HEK293T (cell line): ENCODE measurements around the gene EPS8L2.
A peak's percentile ranks its signal among the peaks of the same experiment; 100 is the strongest.

Source experiments
- CTCF ChIA-PET: fragments of 350-600 bp; formaldehyde crosslinking; extraction: SDS; loops from one replicate; lab custom pipeline; 2021; ENCODE audit warnings: antibody characterized with exemption, inconsistent platforms; lab: Yijun Ruan, JAX
- POLR2A ChIA-PET: fragments of 350-600 bp; formaldehyde crosslinking; extraction: SDS; loops from one replicate; lab custom pipeline; 2020; ENCODE audit warnings: antibody characterized with exemption, inconsistent platforms; lab: Yijun Ruan, JAX
- DNase-seq: peaks from one replicate; pipeline ENCODE4 v3.0.0; 2012; ENCODE audit warnings: mixed read lengths; ENCODE audit errors: extremely low spot score
- ARNT ChIP-seq: fragments of 450-650 bp; IDR thresholded peaks from 2 replicates; pipeline ENCODE4 v1.6.1; 2017; ENCODE audit warnings: mild to moderate bottlenecking
- BHLHE40 ChIP-seq: fragments of 450-650 bp; IDR thresholded peaks from 2 replicates; pipeline ENCODE4 v1.6.1; 2016; ENCODE audit warnings: mild to moderate bottlenecking, moderate library complexity, borderline replicate concordance
- CTBP1 ChIP-seq: fragments of 450-650 bp; IDR thresholded peaks from 2 replicates; pipeline ENCODE4 v1.6.1; 2016; ENCODE audit warnings: borderline replicate concordance
- ELF4 ChIP-seq: fragments of 450-650 bp; IDR thresholded peaks from 2 replicates; pipeline ENCODE4 v1.6.1; 2017; ENCODE audit warnings: antibody characterized with exemption
- FOXA1 ChIP-seq: fragments of 450-650 bp; IDR thresholded peaks from 2 replicates; pipeline ENCODE4 v1.6.1; 2016; ENCODE audit warnings: mild to moderate bottlenecking
- FOXK2 ChIP-seq: fragments of 450-650 bp; IDR thresholded peaks from 2 replicates; pipeline ENCODE4 v1.6.1; 2016; ENCODE audit warnings: mild to moderate bottlenecking
- FOXM1 ChIP-seq: fragments of 450-650 bp; IDR thresholded peaks from 2 replicates; pipeline ENCODE4 v1.6.1; 2017; ENCODE audit warnings: mild to moderate bottlenecking, borderline replicate concordance
- HDGF ChIP-seq: fragments of 450-650 bp; IDR thresholded peaks from 2 replicates; pipeline ENCODE4 v1.6.1; 2017; ENCODE audit warnings: antibody characterized with exemption, borderline replicate concordance
- L3MBTL2 ChIP-seq: fragments of 450-650 bp; conservative IDR thresholded peaks from 2 replicates; pipeline ENCODE4 v1.6.1; 2016; ENCODE audit warnings: mild to moderate bottlenecking
- LEF1 ChIP-seq: fragments of 450-650 bp; IDR thresholded peaks from 2 replicates; pipeline ENCODE4 v1.6.1; 2017; ENCODE audit warnings: mild to moderate bottlenecking, borderline replicate concordance
- NFRKB ChIP-seq: fragments of 450-650 bp; IDR thresholded peaks from 2 replicates; pipeline ENCODE4 v1.6.1; 2016; ENCODE audit warnings: mild to moderate bottlenecking, moderate library complexity
- PKNOX1 ChIP-seq: fragments of 450-650 bp; IDR thresholded peaks from 2 replicates; pipeline ENCODE4 v1.6.1; 2016
- SP1 ChIP-seq: fragments of 450-650 bp; IDR thresholded peaks from 2 replicates; pipeline ENCODE4 v1.6.1; 2017
- SUZ12 ChIP-seq: fragments of 450-650 bp; IDR thresholded peaks from 2 replicates; pipeline ENCODE4 v1.6.1; 2016; ENCODE audit warnings: mild to moderate bottlenecking
- TARDBP ChIP-seq: fragments of 450-650 bp; IDR thresholded peaks from 2 replicates; pipeline ENCODE4 v1.6.1; 2016
- ZNF384 ChIP-seq: fragments of 450-650 bp; IDR thresholded peaks from 2 replicates; pipeline ENCODE4 v1.6.1; 2016

EPS8L2 gene

GRCh38 chr11:773830-774229 lies 67.8 kb downstream of the EPS8L2 start:
- no peak for DNase-seq
- CTCF ChIA-PET = no interaction called here
- TF ChIP-seq LEF1 = no peak
- no peak for TF ChIP-seq FOXM1
- no peak for TF ChIP-seq L3MBTL2
- TF ChIP-seq NFRKB = no peak
- TF ChIP-seq BHLHE40 = no peak
- no peak for TF ChIP-seq PKNOX1
- TF ChIP-seq FOXK2 = no peak
- no peak for TF ChIP-seq TARDBP
- no peak for TF ChIP-seq HDGF
- no peak for TF ChIP-seq ZNF384
- TF ChIP-seq ELF4 = no peak
- no peak for TF ChIP-seq SUZ12
- TF ChIP-seq FOXA1 = no peak
- no peak for TF ChIP-seq CTBP1
- TF ChIP-seq SP1 = no peak
- no peak for TF ChIP-seq ARNT
- POLR2A ChIA-PET = no interaction called here

GRCh38 chr11:774873-775592 lies 69.0 kb downstream of the EPS8L2 start:
- no peak for DNase-seq
- CTCF ChIA-PET = no interaction called here
- POLR2A ChIA-PET = interaction anchor here (2.2 to 2.4 kb wide), 3 partner anchors 11 to 29 kb away, joined by 4 to 20 read pairs (median 14); partner anchors contain the start of gene PIDD1
- TF ChIP-seq LEF1 (no peak), BHLHE40 (no peak), FOXM1 (no peak), SP1 (no peak), ZNF384 (no peak), HDGF (no peak), FOXA1 (no peak), FOXK2 (no peak), ELF4 (no peak), ARNT (no peak), NFRKB (no peak), TARDBP (no peak)

- ChIA-PET CTCF (no interaction called here), POLR2A (interaction anchor here (0.7 to 2.4 kb wide), 11 partner anchors 8 to 200 kb away, joined by 3 to 20 read pairs (median 5); partner anchors contain the start of genes PHRF1 and PIDD1)
- DNase-seq = no peak
- no peak for TF ChIP-seq LEF1
- TF ChIP-seq TARDBP = no peak
- no peak for TF ChIP-seq FOXK2
- TF ChIP-seq SUZ12 = no peak
- no peak for TF ChIP-seq SP1
- no peak for TF ChIP-seq HDGF
- TF ChIP-seq NFRKB = no peak
- no peak for TF ChIP-seq ZNF384
- no peak for TF ChIP-seq L3MBTL2
Measured at GRCh38 chr11:776263-776560, 70.2 kb downstream of the EPS8L2 start.

GRCh38 chr11:776561-777287 lies 70.7 kb downstream of the EPS8L2 start:
- TF ChIP-seq HDGF (no peak), L3MBTL2 (peak; percentile 49; the same call in 1 of the 2 replicates)
- peak; percentile 58 for DNase-seq
- POLR2A ChIA-PET = interaction anchor here (0.6 to 2.4 kb wide), 18 partner anchors 9 to 201 kb away, joined by 3 to 20 read pairs (median 5); partner anchors contain the start of genes CEND1, PHRF1, PIDD1 and PNPLA2
- CTCF ChIA-PET = no interaction called here
